ENCODE data around the gene IKBKE.

GRCh38 chr1:206512851-206513180 lies 42.5 kb downstream of the IKBKE start:
- TF ChIP-seq EZH2 (IDR thresholded peaks at IDR 0.05; ENCODE audit: low read length) (no peak), CTCF (optimal IDR thresholded peaks at IDR 0.05 in 1 of 3, IDR thresholded peaks at IDR 0.05 in 1 of 3, conservative IDR thresholded peaks at IDR 0.05 in 1 of 3; ENCODE audit: extremely low read depth in 1 of 3, insufficient read depth in 2 of 3, low read length in 3 of 3) (no peak)

Measured in keratinocyte (primary cell).